ENCODE data around the gene PTGFRN.

GRCh38 chr1:116861137-116861536 lies 48.6 kb upstream of the PTGFRN start:
- TF ChIP-seq POLR2A (IDR thresholded peaks at IDR 0.05; ENCODE audit: low read depth, low read length) (no peak), POLR2AphosphoS5 (IDR thresholded peaks at IDR 0.05; ENCODE audit: low read depth, low read length) (no peak), TAF1 (IDR thresholded peaks at IDR 0.05; ENCODE audit: borderline replicate concordance, low read depth, low read length) (no peak)

Data from GM12892 (cell line).